HCT116 (cell line): ENCODE results near the gene XPC. TPM values are rescaled to one million over a fixed set of nuclear protein-coding genes. Genes with fewer than 3 reads are reported as not detected.

ENCODE experiments used
- ATAC-seq: fragments of 200-7000 bp; cut with Tn5 transposase; 2 replicates; pipeline ENCODE4 v1.9.1; 2020; ENCODE audit warnings: mild to moderate bottlenecking, moderate library complexity
- BruUV-seq: library from RNA; stranded (reverse); fragments of 400-500 nt; replicated peaks from 2 replicates; lab custom pipeline; 2021; lab: Mats Ljungman, UMichigan
- CTCF ChIA-PET: fragments of 300-600 bp; sonication (Branson Sonifier 250); formaldehyde crosslinking; loops from one replicate; lab custom pipeline; 2021; ENCODE audit warnings: antibody characterized with exemption; lab: Charles Lee
- POLR2A ChIA-PET: fragments of 300-600, 350-600 bp; sonication (Branson Sonifier 250); formaldehyde crosslinking; loops from one replicate; lab custom pipeline; 2021; ENCODE audit warnings: antibody characterized with exemption; lab: Charles Lee
- RAD21 ChIA-PET, 2 experiments: fragments of 300-600 bp; sonication (Branson Sonifier 250); formaldehyde crosslinking; loops; one replicate each; lab custom pipeline; 2023; ENCODE audit warnings: low total read pairs in 2 of 2; ENCODE audit not compliant: uncharacterized antibody in 2 of 2, unreplicated experiment in 2 of 2, low non-redundant PET in 1 of 2; lab: Charles Lee
- DNase-seq: peaks from one replicate; pipeline ENCODE4 v3.0.0-alpha.2; 2010; ENCODE audit warnings: low read depth, low spot score
- H2AFZ ChIP-seq: fragments of 200-600 bp; shearing (Covaris generic), sonication (generic); 2 replicates; pipeline ENCODE4 v1.6.1; 2017; ENCODE audit warnings: low read depth, mixed run types, mixed read lengths, antibody characterized with exemption, low read length; ENCODE audit not compliant: poor library complexity, severe bottlenecking
- H3K27ac ChIP-seq: 2 replicates; pipeline ENCODE4 v1.5.1; 2012; ENCODE audit warnings: low read depth, low read length
- H3K27me3 ChIP-seq: fragments of 200-600 bp; sonication (generic); 2 replicates; pipeline ENCODE4 v1.6.1; 2016; ENCODE audit warnings: mixed run types, low read length, mixed read lengths; ENCODE audit not compliant: insufficient read depth
- H3K36me3 ChIP-seq, 2 experiments: fragments of 200-500 bp in 1 of 2; fragments of 200-600 bp in 1 of 2; sonication (Bioruptor generic) in 1 of 2; sonication (generic) in 1 of 2; 2 replicates each; pipeline versions ENCODE4 v1.5.1 to v1.6.1; 2014 to 2016; ENCODE audit warnings: low read length in 2 of 2, inconsistent platforms in 1 of 2, mixed read lengths in 1 of 2, mixed run types in 1 of 2; ENCODE audit not compliant: insufficient read depth in 2 of 2, control insufficient read depth in 1 of 2
- H3K4me1 ChIP-seq, 2 experiments: fragments of 200-600 bp in 1 of 2; sonication (generic) in 1 of 2; 2 replicates each; pipeline versions ENCODE4 v1.5.1 to v1.6.1; 2012 to 2017; ENCODE audit warnings: low read length in 2 of 2, inconsistent platforms in 1 of 2, mild to moderate bottlenecking in 1 of 2, mixed read lengths in 1 of 2, mixed run types in 1 of 2, moderate library complexity in 1 of 2; ENCODE audit not compliant: insufficient read depth in 2 of 2, control insufficient read depth in 1 of 2
- H3K4me2 ChIP-seq: fragments of 200-600 bp; sonication (generic); 2 replicates; pipeline ENCODE4 v1.6.1; 2017; ENCODE audit warnings: mixed run types, low read length, mixed read lengths
- H3K4me3 ChIP-seq, 2 experiments: fragments of 200-600 bp in 1 of 2; sonication (generic) in 1 of 2; replicated peaks in 1 of 2; 2 replicates each; pipeline ENCODE4 v1.5.1; 2011 to 2016; ENCODE audit warnings: low read length in 2 of 2, control low read depth in 1 of 2, low read depth in 1 of 2, mild to moderate bottlenecking in 1 of 2, mixed read lengths in 1 of 2, mixed run types in 1 of 2
- H3K79me2 ChIP-seq: fragments of 200-600 bp; sonication (generic); 2 replicates; pipeline ENCODE4 v1.6.1; 2017; ENCODE audit warnings: mild to moderate bottlenecking, mixed run types, low read length, moderate library complexity, mixed read lengths; ENCODE audit not compliant: insufficient read depth
- H3K9ac ChIP-seq: fragments of 200-600 bp; sonication (generic); 2 replicates; pipeline ENCODE4 v1.6.1; 2016; ENCODE audit warnings: low read length, mixed read lengths
- H3K9me2 ChIP-seq: fragments of 200-600 bp; sonication (generic), shearing (Covaris generic); 2 replicates; pipeline ENCODE4 v1.6.1; 2017; ENCODE audit warnings: mixed run types, mild to moderate bottlenecking, moderate library complexity; ENCODE audit not compliant: insufficient read depth
- H3K9me3 ChIP-seq, 2 experiments: fragments of 200-500 bp in 1 of 2; fragments of 200-600 bp in 1 of 2; sonication (Bioruptor generic) in 1 of 2; sonication (generic) in 1 of 2; 2 replicates each; pipeline ENCODE4 v1.6.1; 2014 to 2017; ENCODE audit warnings: low read length in 2 of 2, mixed read lengths in 2 of 2, inconsistent platforms in 1 of 2, low read depth in 1 of 2, mild to moderate bottlenecking in 1 of 2, mixed run types in 1 of 2, moderate library complexity in 1 of 2; ENCODE audit not compliant: control insufficient read depth in 1 of 2, insufficient read depth in 1 of 2
- H4K20me1 ChIP-seq: fragments of 200-600 bp; sonication (generic), shearing (Covaris generic); 2 replicates; pipeline ENCODE4 v1.6.1; 2017; ENCODE audit warnings: mixed run types, mild to moderate bottlenecking, moderate library complexity; ENCODE audit not compliant: insufficient read depth
- CBX3 ChIP-seq: IDR thresholded peaks from 2 replicates; pipeline ENCODE4 v1.6.1; 2012; ENCODE audit warnings: low read depth
- CEBPB ChIP-seq: IDR thresholded peaks from 2 replicates; pipeline ENCODE4 v1.6.1; 2012; ENCODE audit warnings: low read depth
- ELF1 ChIP-seq: IDR thresholded peaks from 2 replicates; pipeline ENCODE4 v1.6.1; 2012; ENCODE audit warnings: low read depth, borderline replicate concordance
- EZH2phosphoT487 ChIP-seq: fragments of 200-600 bp; IDR thresholded peaks from 2 replicates; pipeline ENCODE4 v1.6.1; 2018; ENCODE audit warnings: antibody characterized with exemption, borderline replicate concordance
- JUND ChIP-seq: IDR thresholded peaks from 2 replicates; pipeline ENCODE4 v1.6.1; 2012
- POLR2A ChIP-seq: IDR thresholded peaks from 2 replicates; pipeline ENCODE4 v1.7.0; 2011; ENCODE audit warnings: borderline replicate concordance; ENCODE audit not compliant: insufficient read depth, insufficient read length; ENCODE audit errors: extremely low read depth
- POLR2AphosphoS5 ChIP-seq: IDR thresholded peaks from 2 replicates; pipeline ENCODE4 v1.6.1; 2011; ENCODE audit warnings: mild to moderate bottlenecking, low read depth, low read length, moderate library complexity
- RAD21 ChIP-seq: IDR thresholded peaks from 2 replicates; pipeline ENCODE4 v1.6.1; 2012; ENCODE audit warnings: low read depth, mild to moderate bottlenecking
- SRF ChIP-seq: IDR thresholded peaks from 2 replicates; pipeline ENCODE4 v1.6.1; 2012; ENCODE audit warnings: low read depth
- ZFX ChIP-seq: fragments of 450-650 bp; IDR thresholded peaks from 2 replicates; pipeline ENCODE4 v1.6.1; 2017
- intact Hi-C: fragments of 100-400 bp; cut with micrococcal nuclease; formaldehyde crosslinking; loops from 2 replicates; pipeline ENCODE4 v1.10.0; 2022
- total RNA-seq: library from RNA; stranded (reverse); gene quantifications from one replicate; pipeline ENCODE4 v1.2.1, GENCODE V29; 2021; ENCODE audit not compliant: unreplicated experiment
- TF ChIP-seq, protein P1 (sequence below): IDR thresholded peaks from 2 replicates; pipeline ENCODE4 v1.6.1; 2012; ENCODE audit warnings: low read depth
- TF ChIP-seq, protein P2 (sequence below): IDR thresholded peaks from 2 replicates; pipeline ENCODE4 v1.6.1; 2012
- TF ChIP-seq, protein P3 (sequence below): IDR thresholded peaks from 2 replicates; pipeline ENCODE4 v1.6.1; 2011; ENCODE audit warnings: mild to moderate bottlenecking, low read length, moderate library complexity; ENCODE audit not compliant: insufficient replicate concordance; ENCODE audit errors: extremely low read depth
- TF ChIP-seq, protein P4 (sequence below): IDR thresholded peaks from 2 replicates; pipeline ENCODE4 v1.6.1; 2012
- TF ChIP-seq, protein P5 (sequence below), 3 experiments: fragments of 200-600 bp in 1 of 3; sonication (generic) in 1 of 3; IDR thresholded peaks in 2 of 3; conservative IDR thresholded peaks in 1 of 3; 2 replicates each; pipeline ENCODE4 v1.5.1; 2012 to 2017; ENCODE audit warnings: low read depth in 2 of 3, low read length in 2 of 3, antibody characterized with exemption in 1 of 3, borderline replicate concordance in 1 of 3, control low read depth in 1 of 3, mild to moderate bottlenecking in 1 of 3, mixed read lengths in 1 of 3, mixed run types in 1 of 3, moderate library complexity in 1 of 3; ENCODE audit not compliant: insufficient read depth in 1 of 3

XPC gene
- total RNA-seq, 1 experiment from 2014 or later = 29.5 TPM

DNA sequence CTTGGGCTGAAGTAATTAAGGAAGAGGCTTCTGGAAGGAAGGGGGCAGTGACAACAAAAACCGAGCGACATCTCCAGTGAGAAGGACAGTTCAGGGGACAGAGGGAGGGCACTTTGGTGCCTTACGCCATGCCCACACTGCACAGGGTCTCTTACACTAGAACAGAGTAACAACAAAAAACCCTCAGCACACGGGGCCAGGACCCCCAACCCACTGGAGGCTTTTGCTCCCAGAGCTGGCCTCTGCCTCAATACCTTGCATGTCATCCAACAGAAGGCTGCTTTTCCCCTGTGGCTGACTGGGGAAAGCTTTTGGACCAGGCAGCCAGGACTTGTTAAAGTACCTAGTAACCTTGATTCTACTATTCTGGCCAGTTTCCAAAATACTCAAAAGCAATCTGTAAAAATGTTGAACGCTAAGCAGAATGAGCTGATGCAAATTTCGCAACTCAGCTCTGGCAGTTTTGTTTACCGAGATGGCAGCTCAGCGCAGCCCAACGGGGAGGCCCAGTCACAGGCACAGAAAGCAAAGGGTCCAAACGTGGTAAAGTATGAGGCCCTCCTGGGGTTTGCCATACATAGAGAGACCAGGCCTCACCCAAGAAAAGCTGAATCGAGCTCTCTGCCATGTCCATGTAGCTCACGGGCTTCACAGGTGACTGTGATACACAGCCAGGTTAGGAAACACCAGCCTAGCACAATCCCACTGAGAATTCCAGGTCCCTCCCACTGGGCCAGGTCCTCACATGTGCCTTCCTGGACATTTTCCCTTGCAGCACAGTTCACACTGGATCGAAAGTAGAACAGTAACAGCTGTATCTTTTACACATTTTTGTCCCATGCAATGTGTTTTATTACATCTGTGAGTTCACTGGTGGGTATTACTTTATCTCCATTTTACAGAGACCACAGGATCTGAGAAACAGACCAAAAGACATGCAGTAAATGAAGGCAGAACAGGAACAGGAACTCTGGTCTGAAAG is 59.7 kb downstream of the XPC start:
- no peak overlapping the region for H3K4me2 ChIP-seq
- H3K36me3 ChIP-seq = peaks cover 13 to 26% of the 10 kb centered on the region in 2 experiments; a peak in 3 of 4 replicates
- intact Hi-C loops = no loop called here
- ChIA-PET CTCF (no interaction called here), RAD21 (no interaction called here), POLR2A (no interaction called here)
- H3K27me3 ChIP-seq = no peaks in the 10 kb centered on the region
- TF ChIP-seq ELF1 = no peak
- TF ChIP-seq, protein P1, sequence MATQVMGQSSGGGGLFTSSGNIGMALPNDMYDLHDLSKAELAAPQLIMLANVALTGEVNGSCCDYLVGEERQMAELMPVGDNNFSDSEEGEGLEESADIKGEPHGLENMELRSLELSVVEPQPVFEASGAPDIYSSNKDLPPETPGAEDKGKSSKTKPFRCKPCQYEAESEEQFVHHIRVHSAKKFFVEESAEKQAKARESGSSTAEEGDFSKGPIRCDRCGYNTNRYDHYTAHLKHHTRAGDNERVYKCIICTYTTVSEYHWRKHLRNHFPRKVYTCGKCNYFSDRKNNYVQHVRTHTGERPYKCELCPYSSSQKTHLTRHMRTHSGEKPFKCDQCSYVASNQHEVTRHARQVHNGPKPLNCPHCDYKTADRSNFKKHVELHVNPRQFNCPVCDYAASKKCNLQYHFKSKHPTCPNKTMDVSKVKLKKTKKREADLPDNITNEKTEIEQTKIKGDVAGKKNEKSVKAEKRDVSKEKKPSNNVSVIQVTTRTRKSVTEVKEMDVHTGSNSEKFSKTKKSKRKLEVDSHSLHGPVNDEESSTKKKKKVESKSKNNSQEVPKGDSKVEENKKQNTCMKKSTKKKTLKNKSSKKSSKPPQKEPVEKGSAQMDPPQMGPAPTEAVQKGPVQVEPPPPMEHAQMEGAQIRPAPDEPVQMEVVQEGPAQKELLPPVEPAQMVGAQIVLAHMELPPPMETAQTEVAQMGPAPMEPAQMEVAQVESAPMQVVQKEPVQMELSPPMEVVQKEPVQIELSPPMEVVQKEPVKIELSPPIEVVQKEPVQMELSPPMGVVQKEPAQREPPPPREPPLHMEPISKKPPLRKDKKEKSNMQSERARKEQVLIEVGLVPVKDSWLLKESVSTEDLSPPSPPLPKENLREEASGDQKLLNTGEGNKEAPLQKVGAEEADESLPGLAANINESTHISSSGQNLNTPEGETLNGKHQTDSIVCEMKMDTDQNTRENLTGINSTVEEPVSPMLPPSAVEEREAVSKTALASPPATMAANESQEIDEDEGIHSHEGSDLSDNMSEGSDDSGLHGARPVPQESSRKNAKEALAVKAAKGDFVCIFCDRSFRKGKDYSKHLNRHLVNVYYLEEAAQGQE = no peak
- TF ChIP-seq, protein P2, sequence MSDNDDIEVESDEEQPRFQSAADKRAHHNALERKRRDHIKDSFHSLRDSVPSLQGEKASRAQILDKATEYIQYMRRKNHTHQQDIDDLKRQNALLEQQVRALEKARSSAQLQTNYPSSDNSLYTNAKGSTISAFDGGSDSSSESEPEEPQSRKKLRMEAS = no peak
- no peak for TF ChIP-seq SRF
- TF ChIP-seq CBX3 = no peak
- TF ChIP-seq ZFX = no peak
- TF ChIP-seq POLR2AphosphoS5 = no peak
- no peak for TF ChIP-seq EZH2phosphoT487
- TF ChIP-seq, protein P3, sequence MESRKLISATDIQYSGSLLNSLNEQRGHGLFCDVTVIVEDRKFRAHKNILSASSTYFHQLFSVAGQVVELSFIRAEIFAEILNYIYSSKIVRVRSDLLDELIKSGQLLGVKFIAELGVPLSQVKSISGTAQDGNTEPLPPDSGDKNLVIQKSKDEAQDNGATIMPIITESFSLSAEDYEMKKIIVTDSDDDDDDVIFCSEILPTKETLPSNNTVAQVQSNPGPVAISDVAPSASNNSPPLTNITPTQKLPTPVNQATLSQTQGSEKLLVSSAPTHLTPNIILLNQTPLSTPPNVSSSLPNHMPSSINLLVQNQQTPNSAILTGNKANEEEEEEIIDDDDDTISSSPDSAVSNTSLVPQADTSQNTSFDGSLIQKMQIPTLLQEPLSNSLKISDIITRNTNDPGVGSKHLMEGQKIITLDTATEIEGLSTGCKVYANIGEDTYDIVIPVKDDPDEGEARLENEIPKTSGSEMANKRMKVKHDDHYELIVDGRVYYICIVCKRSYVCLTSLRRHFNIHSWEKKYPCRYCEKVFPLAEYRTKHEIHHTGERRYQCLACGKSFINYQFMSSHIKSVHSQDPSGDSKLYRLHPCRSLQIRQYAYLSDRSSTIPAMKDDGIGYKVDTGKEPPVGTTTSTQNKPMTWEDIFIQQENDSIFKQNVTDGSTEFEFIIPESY = no peak
- TF ChIP-seq, protein P4, sequence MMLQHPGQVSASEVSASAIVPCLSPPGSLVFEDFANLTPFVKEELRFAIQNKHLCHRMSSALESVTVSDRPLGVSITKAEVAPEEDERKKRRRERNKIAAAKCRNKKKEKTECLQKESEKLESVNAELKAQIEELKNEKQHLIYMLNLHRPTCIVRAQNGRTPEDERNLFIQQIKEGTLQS = no peak
- TF ChIP-seq JUND = no peak
- TF ChIP-seq RAD21 = no peak
- no peak for TF ChIP-seq CEBPB
- TF ChIP-seq, protein P5, sequence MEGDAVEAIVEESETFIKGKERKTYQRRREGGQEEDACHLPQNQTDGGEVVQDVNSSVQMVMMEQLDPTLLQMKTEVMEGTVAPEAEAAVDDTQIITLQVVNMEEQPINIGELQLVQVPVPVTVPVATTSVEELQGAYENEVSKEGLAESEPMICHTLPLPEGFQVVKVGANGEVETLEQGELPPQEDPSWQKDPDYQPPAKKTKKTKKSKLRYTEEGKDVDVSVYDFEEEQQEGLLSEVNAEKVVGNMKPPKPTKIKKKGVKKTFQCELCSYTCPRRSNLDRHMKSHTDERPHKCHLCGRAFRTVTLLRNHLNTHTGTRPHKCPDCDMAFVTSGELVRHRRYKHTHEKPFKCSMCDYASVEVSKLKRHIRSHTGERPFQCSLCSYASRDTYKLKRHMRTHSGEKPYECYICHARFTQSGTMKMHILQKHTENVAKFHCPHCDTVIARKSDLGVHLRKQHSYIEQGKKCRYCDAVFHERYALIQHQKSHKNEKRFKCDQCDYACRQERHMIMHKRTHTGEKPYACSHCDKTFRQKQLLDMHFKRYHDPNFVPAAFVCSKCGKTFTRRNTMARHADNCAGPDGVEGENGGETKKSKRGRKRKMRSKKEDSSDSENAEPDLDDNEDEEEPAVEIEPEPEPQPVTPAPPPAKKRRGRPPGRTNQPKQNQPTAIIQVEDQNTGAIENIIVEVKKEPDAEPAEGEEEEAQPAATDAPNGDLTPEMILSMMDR (IDR thresholded peaks at IDR 0.05 in 2 of 3, conservative IDR thresholded peaks at IDR 0.05 in 1 of 3; ENCODE audit: borderline replicate concordance in 1 of 3, insufficient read depth in 1 of 3, low read depth in 2 of 3, low read length in 2 of 3) = no peak
- no peak for TF ChIP-seq POLR2A
- H3K9me2 ChIP-seq = no peaks in the 10 kb centered on the region
- H3K9me3 ChIP-seq = no peaks in the 10 kb centered on the region
- no peak overlapping the region for H3K27ac ChIP-seq
- no peak overlapping the region for H3K4me3 ChIP-seq
- no peak overlapping the region for H2AFZ ChIP-seq
- peaks cover 0 to 8% of the 10 kb centered on the region in 2 experiments; a peak in 1 of 4 replicates for H3K4me1 ChIP-seq
- no peaks in the 10 kb centered on the region for H4K20me1 ChIP-seq
- DNase-seq (no peak), ATAC-seq (no peak)
- peaks cover 50% of the 10 kb centered on the region for H3K79me2 ChIP-seq
- BruUV-seq = no TSS peak
- H3K9ac ChIP-seq = no peak overlapping the region
